HepG2 (cell line): Measurements from ENCODE around the gene TEDC1. TPM values are rescaled to one million over a fixed set of nuclear protein-coding genes. Genes with fewer than 3 reads are reported as not detected.

Experiments
- BHLHE40 ChIP-seq: IDR thresholded peaks from 2 replicates; pipeline ENCODE4 v1.6.1; 2011; ENCODE audit warnings: low read length, improper control_type of control experiment
- CHD2 ChIP-seq: IDR thresholded peaks from 2 replicates; pipeline ENCODE4 v1.6.1; 2011; ENCODE audit warnings: low read depth, low read length, improper control_type of control experiment
- GATAD2A ChIP-seq: IDR thresholded peaks from 2 replicates; pipeline ENCODE4 v1.6.1; 2016
- GPN1 ChIP-seq: sonication (generic); formaldehyde crosslinking; IDR thresholded peaks from 2 replicates; pipeline ENCODE4 v1.5.1; 2020; ENCODE audit warnings: missing genetic modification reagents, borderline replicate concordance
- HNRNPL ChIP-seq: fragments of 200-400 bp; formaldehyde crosslinking; IDR thresholded peaks from 2 replicates; pipeline ENCODE4 v1.6.1; 2017; ENCODE audit warnings: mild to moderate bottlenecking, low read depth, low read length
- KLF12 ChIP-seq: sonication (generic); formaldehyde crosslinking; IDR thresholded peaks from 2 replicates; pipeline ENCODE4 v1.4.0; 2020; ENCODE audit warnings: missing genetic modification reagents, borderline replicate concordance
- NFE2 ChIP-seq: sonication (generic); formaldehyde crosslinking; IDR thresholded peaks from 2 replicates; pipeline ENCODE4 v1.4.0; 2020; ENCODE audit warnings: missing genetic modification reagents
- NFIB ChIP-seq: sonication (generic); formaldehyde crosslinking; IDR thresholded peaks from 2 replicates; pipeline ENCODE4 v1.9.0; 2021; ENCODE audit warnings: missing genetic modification reagents, mild to moderate bottlenecking, borderline replicate concordance
- SMAD1 ChIP-seq: sonication (generic); formaldehyde crosslinking; IDR thresholded peaks from 2 replicates; pipeline ENCODE4 v1.4.0; 2020; ENCODE audit warnings: missing genetic modification reagents, low read depth, mild to moderate bottlenecking, borderline replicate concordance
- SSRP1 ChIP-seq: IDR thresholded peaks from 2 replicates; pipeline ENCODE4 v1.6.1; 2016; ENCODE audit warnings: control low read depth
- TRIM24 ChIP-seq: sonication (generic); formaldehyde crosslinking; IDR thresholded peaks from 2 replicates; pipeline ENCODE4 v1.8.0; 2022; ENCODE audit warnings: mild to moderate bottlenecking, missing genetic modification reagents
- ZMYM2 ChIP-seq: sonication (generic); formaldehyde crosslinking; IDR thresholded peaks from 2 replicates; pipeline ENCODE4 v1.8.0; 2022; ENCODE audit warnings: mild to moderate bottlenecking, missing genetic modification reagents
- ZNF337 ChIP-seq: sonication (generic); formaldehyde crosslinking; IDR thresholded peaks from 2 replicates; pipeline ENCODE4 v1.5.1; 2020; ENCODE audit warnings: missing genetic modification reagents, low read depth, mild to moderate bottlenecking, borderline replicate concordance
- ZNF749 ChIP-seq: sonication (generic); formaldehyde crosslinking; IDR thresholded peaks from 2 replicates; pipeline ENCODE4 v1.8.0; 2022; ENCODE audit warnings: mild to moderate bottlenecking, missing genetic modification reagents, moderate library complexity, borderline replicate concordance
- polyA plus RNA-seq, 8 experiments: library from polyadenylated mRNA; depleted of rRNA in 3 of 8; stranded (reverse) in 7 of 8; unstranded in 1 of 8; fragments of >200 nt; fragmentation: Illumina TruSeq in 4 of 8; extraction: Trizol in 4 of 8; gene quantifications; 2 replicates each; pipeline versions ENCODE4 v1.2.1 to v1.2.3, GENCODE V29; 2011 to 2016; ENCODE audit warnings: low read depth in 4 of 8, missing spikeins in 1 of 8, mixed read lengths in 1 of 8; ENCODE audit not compliant: insufficient read depth in 1 of 8
- total RNA-seq, 5 experiments: library from RNA; depleted of rRNA; stranded (reverse); fragments of >200 nt; fragmentation: Illumina TruSeq; extraction: Trizol; gene quantifications; 2 replicates each; pipeline ENCODE4 v1.2.3, GENCODE V29; 2016; ENCODE audit warnings: low read depth in 1 of 5
- TF ChIP-seq, protein P1 (sequence below): sonication (generic); formaldehyde crosslinking; IDR thresholded peaks from 2 replicates; pipeline ENCODE4 v1.8.1; 2023; ENCODE audit warnings: mild to moderate bottlenecking, missing genetic modification reagents
- TF ChIP-seq, protein P2 (sequence below): IDR thresholded peaks from 2 replicates; pipeline ENCODE4 v1.6.1; 2018; ENCODE audit warnings: missing genetic modification reagents
- TF ChIP-seq, protein P3 (sequence below): sonication (generic); formaldehyde crosslinking; IDR thresholded peaks from 2 replicates; pipeline ENCODE4 v1.4.0; 2020; ENCODE audit warnings: mild to moderate bottlenecking, missing genetic modification reagents
- TF ChIP-seq, protein P4 (sequence below), 2 experiments: sonication (generic) in 1 of 2; formaldehyde crosslinking in 1 of 2; IDR thresholded peaks; 2 replicates each; pipeline versions ENCODE4 v1.4.0 to v1.6.1; 2016 to 2020; ENCODE audit warnings: borderline replicate concordance in 1 of 2, low read depth in 1 of 2, mild to moderate bottlenecking in 1 of 2, missing genetic modification reagents in 1 of 2
- TF ChIP-seq, protein P5 (sequence below): sonication (generic); formaldehyde crosslinking; IDR thresholded peaks from 2 replicates; pipeline ENCODE4 v1.5.0; 2020; ENCODE audit warnings: mild to moderate bottlenecking, missing genetic modification reagents
- TF ChIP-seq, protein P6 (sequence below): sonication (generic); formaldehyde crosslinking; IDR thresholded peaks from 2 replicates; pipeline ENCODE4 v1.4.0; 2020; ENCODE audit warnings: missing genetic modification reagents

The TEDC1 gene
- total and polyA plus RNA-seq, 2 of the 13 experiments (the other 11 are each of a cell fraction or from before 2014, with no cell fraction given) = 5.7 to 27.4 TPM

DNA sequence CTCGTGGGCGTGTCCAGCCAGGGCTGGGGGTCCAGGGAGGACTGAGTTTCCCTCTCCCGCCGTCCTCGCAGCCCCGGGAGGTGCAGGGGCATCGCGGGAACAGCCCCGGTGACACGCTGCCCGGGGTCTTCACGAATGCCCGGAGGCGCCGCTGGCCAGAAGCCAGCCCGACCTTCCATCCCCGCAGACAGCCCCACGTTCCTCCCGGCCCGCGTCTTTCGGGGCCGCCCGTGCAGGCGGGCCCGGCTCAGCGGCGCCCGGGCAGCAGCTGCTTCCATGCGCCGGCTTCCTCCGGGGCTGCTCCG is 827 bp upstream of the TEDC1 start (continued):
- TF ChIP-seq, protein P1, sequence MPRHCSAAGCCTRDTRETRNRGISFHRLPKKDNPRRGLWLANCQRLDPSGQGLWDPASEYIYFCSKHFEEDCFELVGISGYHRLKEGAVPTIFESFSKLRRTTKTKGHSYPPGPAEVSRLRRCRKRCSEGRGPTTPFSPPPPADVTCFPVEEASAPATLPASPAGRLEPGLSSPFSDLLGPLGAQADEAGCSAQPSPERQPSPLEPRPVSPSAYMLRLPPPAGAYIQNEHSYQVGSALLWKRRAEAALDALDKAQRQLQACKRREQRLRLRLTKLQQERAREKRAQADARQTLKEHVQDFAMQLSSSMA (CRISPR knock-in tag) = no peak
- TF ChIP-seq ZNF749 (CRISPR knock-in tag) (0 out of 2 replicates have a peak, but pooled peaks have one; percentile 5), GPN1 (CRISPR knock-in tag) (no peak), SMAD1 (no peak), NFIB (CRISPR knock-in tag) (no peak), BHLHE40 (no peak), ZMYM2 (CRISPR knock-in tag) (no peak), CHD2 (peak; percentile 73), ZNF337 (no peak), SSRP1 (CRISPR knock-in tag) (no peak), GATAD2A (CRISPR knock-in tag) (no peak), HNRNPL (no peak), KLF12 (CRISPR knock-in tag) (no peak), TRIM24 (CRISPR knock-in tag) (no peak), NFE2 (CRISPR knock-in tag) (no peak)
- TF ChIP-seq, protein P2, sequence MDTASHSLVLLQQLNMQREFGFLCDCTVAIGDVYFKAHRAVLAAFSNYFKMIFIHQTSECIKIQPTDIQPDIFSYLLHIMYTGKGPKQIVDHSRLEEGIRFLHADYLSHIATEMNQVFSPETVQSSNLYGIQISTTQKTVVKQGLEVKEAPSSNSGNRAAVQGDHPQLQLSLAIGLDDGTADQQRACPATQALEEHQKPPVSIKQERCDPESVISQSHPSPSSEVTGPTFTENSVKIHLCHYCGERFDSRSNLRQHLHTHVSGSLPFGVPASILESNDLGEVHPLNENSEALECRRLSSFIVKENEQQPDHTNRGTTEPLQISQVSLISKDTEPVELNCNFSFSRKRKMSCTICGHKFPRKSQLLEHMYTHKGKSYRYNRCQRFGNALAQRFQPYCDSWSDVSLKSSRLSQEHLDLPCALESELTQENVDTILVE (CRISPR knock-in tag) = no peak
- TF ChIP-seq, protein P3, sequence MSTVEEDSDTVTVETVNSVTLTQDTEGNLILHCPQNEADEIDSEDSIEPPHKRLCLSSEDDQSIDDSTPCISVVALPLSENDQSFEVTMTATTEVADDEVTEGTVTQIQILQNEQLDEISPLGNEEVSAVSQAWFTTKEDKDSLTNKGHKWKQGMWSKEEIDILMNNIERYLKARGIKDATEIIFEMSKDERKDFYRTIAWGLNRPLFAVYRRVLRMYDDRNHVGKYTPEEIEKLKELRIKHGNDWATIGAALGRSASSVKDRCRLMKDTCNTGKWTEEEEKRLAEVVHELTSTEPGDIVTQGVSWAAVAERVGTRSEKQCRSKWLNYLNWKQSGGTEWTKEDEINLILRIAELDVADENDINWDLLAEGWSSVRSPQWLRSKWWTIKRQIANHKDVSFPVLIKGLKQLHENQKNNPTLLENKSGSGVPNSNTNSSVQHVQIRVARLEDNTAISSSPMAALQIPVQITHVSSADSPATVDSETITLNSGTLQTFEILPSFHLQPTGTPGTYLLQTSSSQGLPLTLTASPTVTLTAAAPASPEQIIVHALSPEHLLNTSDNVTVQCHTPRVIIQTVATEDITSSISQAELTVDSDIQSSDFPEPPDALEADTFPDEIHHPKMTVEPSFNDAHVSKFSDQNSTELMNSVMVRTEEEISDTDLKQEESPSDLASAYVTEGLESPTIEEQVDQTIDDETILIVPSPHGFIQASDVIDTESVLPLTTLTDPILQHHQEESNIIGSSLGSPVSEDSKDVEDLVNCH (CRISPR knock-in tag) = 0 out of 2 replicates have a peak, but pooled peaks have one; percentile 52
- TF ChIP-seq, protein P4, sequence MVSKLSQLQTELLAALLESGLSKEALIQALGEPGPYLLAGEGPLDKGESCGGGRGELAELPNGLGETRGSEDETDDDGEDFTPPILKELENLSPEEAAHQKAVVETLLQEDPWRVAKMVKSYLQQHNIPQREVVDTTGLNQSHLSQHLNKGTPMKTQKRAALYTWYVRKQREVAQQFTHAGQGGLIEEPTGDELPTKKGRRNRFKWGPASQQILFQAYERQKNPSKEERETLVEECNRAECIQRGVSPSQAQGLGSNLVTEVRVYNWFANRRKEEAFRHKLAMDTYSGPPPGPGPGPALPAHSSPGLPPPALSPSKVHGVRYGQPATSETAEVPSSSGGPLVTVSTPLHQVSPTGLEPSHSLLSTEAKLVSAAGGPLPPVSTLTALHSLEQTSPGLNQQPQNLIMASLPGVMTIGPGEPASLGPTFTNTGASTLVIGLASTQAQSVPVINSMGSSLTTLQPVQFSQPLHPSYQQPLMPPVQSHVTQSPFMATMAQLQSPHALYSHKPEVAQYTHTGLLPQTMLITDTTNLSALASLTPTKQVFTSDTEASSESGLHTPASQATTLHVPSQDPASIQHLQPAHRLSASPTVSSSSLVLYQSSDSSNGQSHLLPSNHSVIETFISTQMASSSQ (IDR thresholded peaks at IDR 0.05; ENCODE audit: low read depth) = no peak
- TF ChIP-seq, protein P4 (CRISPR knock-in tag; IDR thresholded peaks at IDR 0.05; ENCODE audit: borderline replicate concordance) = no peak
- TF ChIP-seq, protein P5, sequence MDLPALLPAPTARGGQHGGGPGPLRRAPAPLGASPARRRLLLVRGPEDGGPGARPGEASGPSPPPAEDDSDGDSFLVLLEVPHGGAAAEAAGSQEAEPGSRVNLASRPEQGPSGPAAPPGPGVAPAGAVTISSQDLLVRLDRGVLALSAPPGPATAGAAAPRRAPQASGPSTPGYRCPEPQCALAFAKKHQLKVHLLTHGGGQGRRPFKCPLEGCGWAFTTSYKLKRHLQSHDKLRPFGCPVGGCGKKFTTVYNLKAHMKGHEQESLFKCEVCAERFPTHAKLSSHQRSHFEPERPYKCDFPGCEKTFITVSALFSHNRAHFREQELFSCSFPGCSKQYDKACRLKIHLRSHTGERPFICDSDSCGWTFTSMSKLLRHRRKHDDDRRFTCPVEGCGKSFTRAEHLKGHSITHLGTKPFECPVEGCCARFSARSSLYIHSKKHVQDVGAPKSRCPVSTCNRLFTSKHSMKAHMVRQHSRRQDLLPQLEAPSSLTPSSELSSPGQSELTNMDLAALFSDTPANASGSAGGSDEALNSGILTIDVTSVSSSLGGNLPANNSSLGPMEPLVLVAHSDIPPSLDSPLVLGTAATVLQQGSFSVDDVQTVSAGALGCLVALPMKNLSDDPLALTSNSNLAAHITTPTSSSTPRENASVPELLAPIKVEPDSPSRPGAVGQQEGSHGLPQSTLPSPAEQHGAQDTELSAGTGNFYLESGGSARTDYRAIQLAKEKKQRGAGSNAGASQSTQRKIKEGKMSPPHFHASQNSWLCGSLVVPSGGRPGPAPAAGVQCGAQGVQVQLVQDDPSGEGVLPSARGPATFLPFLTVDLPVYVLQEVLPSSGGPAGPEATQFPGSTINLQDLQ = no peak
- TF ChIP-seq, protein P6, sequence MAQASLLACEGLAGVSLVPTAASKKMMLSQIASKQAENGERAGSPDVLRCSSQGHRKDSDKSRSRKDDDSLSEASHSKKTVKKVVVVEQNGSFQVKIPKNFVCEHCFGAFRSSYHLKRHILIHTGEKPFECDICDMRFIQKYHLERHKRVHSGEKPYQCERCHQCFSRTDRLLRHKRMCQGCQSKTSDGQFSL (CRISPR knock-in tag) = no peak
